HL-60 (cell line): ENCODE measurements around the gene RPL10A.

Experiments
- CTCF ChIP-seq: IDR thresholded peaks from one replicate; pipeline ENCODE4 v1.5.1; 2011; ENCODE audit warnings: low read length, control low read depth, inconsistent platforms; ENCODE audit not compliant: insufficient read depth
- GABPA ChIP-seq: IDR thresholded peaks from 2 replicates; pipeline ENCODE4 v1.6.1; 2012; ENCODE audit warnings: low read depth
- REST ChIP-seq: IDR thresholded peaks from 2 replicates; pipeline ENCODE4 v1.6.1; 2012; ENCODE audit warnings: low read depth; ENCODE audit not compliant: insufficient replicate concordance

GRCh38 chr6:35442693-35443092, 25.5 kb upstream of the RPL10A start:
- TF ChIP-seq CTCF (no peak), REST (no peak), GABPA (no peak)
